HepG2 (cell line): Measurements from ENCODE around the gene MTHFD1. TPM values are rescaled to one million over a fixed set of nuclear protein-coding genes. Genes with fewer than 3 reads are reported as not detected.

Source experiments
- AKAP8 ChIP-seq: sonication (generic); formaldehyde crosslinking; IDR thresholded peaks from 2 replicates; pipeline ENCODE4 v1.5.1; 2020; ENCODE audit warnings: mild to moderate bottlenecking, missing genetic modification reagents
- ATF2 ChIP-seq: sonication (generic); formaldehyde crosslinking; IDR thresholded peaks from 2 replicates; pipeline ENCODE4 v1.4.0; 2020; ENCODE audit warnings: missing genetic modification reagents
- CAMTA2 ChIP-seq: sonication (generic); formaldehyde crosslinking; IDR thresholded peaks from 2 replicates; pipeline ENCODE4 v1.4.0; 2020; ENCODE audit warnings: mild to moderate bottlenecking, missing genetic modification reagents, borderline replicate concordance
- CENPBD1 ChIP-seq: sonication (generic); formaldehyde crosslinking; IDR thresholded peaks from 2 replicates; pipeline ENCODE4 v1.8.0; 2022; ENCODE audit warnings: missing genetic modification reagents, low read depth, mild to moderate bottlenecking, borderline replicate concordance
- IRF1 ChIP-seq: sonication (generic); formaldehyde crosslinking; IDR thresholded peaks from 2 replicates; pipeline ENCODE4 v1.4.0; 2020; ENCODE audit warnings: low read depth, mild to moderate bottlenecking, missing genetic modification reagents
- MXD3 ChIP-seq: IDR thresholded peaks from 2 replicates; pipeline ENCODE4 v1.6.1; 2016; ENCODE audit warnings: mild to moderate bottlenecking, missing biosample characterization, missing genetic modification reagents
- PRDM15 ChIP-seq: sonication (generic); formaldehyde crosslinking; IDR thresholded peaks from 2 replicates; pipeline ENCODE4 v1.4.0; 2020; ENCODE audit warnings: missing genetic modification reagents
- RAD21 ChIP-seq: fragments of 450-650 bp; formaldehyde crosslinking; IDR thresholded peaks from 2 replicates; pipeline ENCODE4 v1.5.0; 2020; ENCODE audit warnings: mild to moderate bottlenecking
- SMAD1 ChIP-seq: sonication (generic); formaldehyde crosslinking; IDR thresholded peaks from 2 replicates; pipeline ENCODE4 v1.4.0; 2020; ENCODE audit warnings: missing genetic modification reagents, low read depth, mild to moderate bottlenecking, borderline replicate concordance
- TSC22D2 ChIP-seq: sonication (generic); formaldehyde crosslinking; IDR thresholded peaks from 2 replicates; pipeline ENCODE4 v1.5.1; 2020; ENCODE audit warnings: missing genetic modification reagents, mild to moderate bottlenecking, borderline replicate concordance
- ZNF18 ChIP-seq: sonication (generic); formaldehyde crosslinking; IDR thresholded peaks from 2 replicates; pipeline ENCODE4 v1.8.0; 2022; ENCODE audit warnings: mild to moderate bottlenecking, missing genetic modification reagents; ENCODE audit not compliant: insufficient replicate concordance
- ZNF230 ChIP-seq: sonication (generic); formaldehyde crosslinking; IDR thresholded peaks from 2 replicates; pipeline ENCODE4 v1.4.0; 2020; ENCODE audit warnings: mild to moderate bottlenecking, missing genetic modification reagents
- ZNF503 ChIP-seq: sonication (generic); formaldehyde crosslinking; IDR thresholded peaks from 2 replicates; pipeline ENCODE4 v1.4.0; 2020; ENCODE audit warnings: missing genetic modification reagents
- ZNF557 ChIP-seq: sonication (generic); formaldehyde crosslinking; IDR thresholded peaks from 2 replicates; pipeline ENCODE4 v1.4.0; 2020; ENCODE audit warnings: missing genetic modification reagents
- ZNF577 ChIP-seq: sonication (generic); formaldehyde crosslinking; IDR thresholded peaks from 2 replicates; pipeline ENCODE4 v1.4.0; 2020; ENCODE audit warnings: mild to moderate bottlenecking, low read depth, missing genetic modification reagents, borderline replicate concordance
- ZNF83 ChIP-seq: sonication (generic); formaldehyde crosslinking; IDR thresholded peaks from 2 replicates; pipeline ENCODE4 v1.4.0; 2020; ENCODE audit warnings: missing genetic modification reagents, mild to moderate bottlenecking, borderline replicate concordance
- polyA plus RNA-seq, 8 experiments: library from polyadenylated mRNA; depleted of rRNA in 3 of 8; stranded (reverse) in 7 of 8; unstranded in 1 of 8; fragments of >200 nt; fragmentation: Illumina TruSeq in 4 of 8; extraction: Trizol in 4 of 8; gene quantifications; 2 replicates each; pipeline versions ENCODE4 v1.2.1 to v1.2.3, GENCODE V29; 2011 to 2016; ENCODE audit warnings: low read depth in 4 of 8, missing spikeins in 1 of 8, mixed read lengths in 1 of 8; ENCODE audit not compliant: insufficient read depth in 1 of 8
- total RNA-seq, 5 experiments: library from RNA; depleted of rRNA; stranded (reverse); fragments of >200 nt; fragmentation: Illumina TruSeq; extraction: Trizol; gene quantifications; 2 replicates each; pipeline ENCODE4 v1.2.3, GENCODE V29; 2016; ENCODE audit warnings: low read depth in 1 of 5

MTHFD1 gene
- total and polyA plus RNA-seq, 2 of the 13 experiments (the other 11 are each of a cell fraction or from before 2014, with no cell fraction given): 31.0 to 106 TPM

- TF ChIP-seq ZNF18 (CRISPR knock-in tag) (peak; percentile 17), CENPBD1 (peak; percentile 23; the same call in 1 of the 2 replicates), ZNF503 (CRISPR knock-in tag) (0 out of 2 replicates have a peak, but pooled peaks have one; percentile 19), ZNF557 (CRISPR knock-in tag) (peak; percentile 10; the same call in 1 of the 2 replicates), IRF1 (CRISPR knock-in tag) (peak; percentile 5; the same call in 1 of the 2 replicates), RAD21 (CRISPR knock-in tag) (peak; percentile 4; the same call in 1 of the 2 replicates), ZNF83 (CRISPR knock-in tag) (no peak), SMAD1 (no peak), ZNF577 (CRISPR knock-in tag) (0 out of 2 replicates have a peak, but pooled peaks have one; percentile 34), ATF2 (CRISPR knock-in tag) (0 out of 2 replicates have a peak, but pooled peaks have one; percentile 2), AKAP8 (CRISPR knock-in tag) (no peak), ZNF230 (0 out of 2 replicates have a peak, but pooled peaks have one; percentile 8), TSC22D2 (CRISPR knock-in tag) (no peak), PRDM15 (CRISPR knock-in tag) (no peak; the same call in 1 of the 2 replicates), CAMTA2 (CRISPR knock-in tag) (no peak), MXD3 (CRISPR knock-in tag) (peak; percentile 23; the same call in 1 of the 2 replicates)
Measured at GRCh38 chr14:64388533-64389285, 556 bp downstream of the MTHFD1 start (continued).
